Effector memory CD4-positive, alpha-beta T cell (primary cell): ENCODE data around the gene CMTM3.
"Not testable (repeated sequence)": the region's sequence is repeated elsewhere in the genome, so short reads cannot be mapped to it uniquely, and the experiment has no call there.

ENCODE experiments used
- DNase-seq, 3 donors: peaks; one replicate each; pipeline ENCODE4 v3.0.0-alpha.2; 2020
- H3K27ac ChIP-seq: 2 replicates; pipeline ENCODE4 v1.7.0; 2013; ENCODE audit warnings: mild to moderate bottlenecking, low read length, moderate library complexity; ENCODE audit not compliant: insufficient read depth, poor library complexity, severe bottlenecking
- H3K27me3 ChIP-seq: replicated peaks from 2 replicates; pipeline ENCODE4 v1.7.0; 2013; ENCODE audit warnings: mild to moderate bottlenecking, low read length; ENCODE audit not compliant: insufficient read depth, control insufficient read depth, poor library complexity, severe bottlenecking
- H3K36me3 ChIP-seq: 2 replicates; pipeline ENCODE4 v1.7.0; 2013; ENCODE audit warnings: mild to moderate bottlenecking, low read length, moderate library complexity; ENCODE audit not compliant: control insufficient read depth, insufficient read depth
- H3K4me1 ChIP-seq: 2 replicates; pipeline ENCODE4 v1.7.0; 2013; ENCODE audit warnings: low read length, mild to moderate bottlenecking; ENCODE audit not compliant: control insufficient read depth, insufficient read depth, poor library complexity, severe bottlenecking
- H3K4me3 ChIP-seq: 2 replicates; pipeline ENCODE4 v1.7.0; 2013; ENCODE audit warnings: low read length, low read depth, mild to moderate bottlenecking; ENCODE audit not compliant: insufficient read depth, poor library complexity, severe bottlenecking
- H3K9me3 ChIP-seq: 2 replicates; pipeline ENCODE4 v1.7.0; 2013; ENCODE audit warnings: mild to moderate bottlenecking, low read length, moderate library complexity; ENCODE audit not compliant: control insufficient read depth

The CMTM3 gene

GRCh38 chr16:66618588-66619375, 14.3 kb downstream of the CMTM3 start:
- H3K27me3 ChIP-seq: no peaks in the 10 kb centered on the region
- no peaks in the 10 kb centered on the region for H3K36me3 ChIP-seq
- H3K27ac ChIP-seq: no peak overlapping the region
- no peak overlapping the region for H3K4me3 ChIP-seq
- DNase-seq: no peak
- H3K4me1 ChIP-seq: no peaks in the 10 kb centered on the region
- no peaks in the 10 kb centered on the region for H3K9me3 ChIP-seq

GRCh38 chr16:66619534-66620428, 15.3 kb downstream of the CMTM3 start:
- H3K27ac ChIP-seq: no peak overlapping the region
- H3K4me3 ChIP-seq: no peak overlapping the region
- no peaks in the 10 kb centered on the region for H3K9me3 ChIP-seq
- no peaks in the 10 kb centered on the region for H3K36me3 ChIP-seq
- H3K27me3 ChIP-seq: no peaks in the 10 kb centered on the region
- H3K4me1 ChIP-seq: no peaks in the 10 kb centered on the region
- DNase-seq: no peak

- no peaks in the 10 kb centered on the region for H3K4me1 ChIP-seq
- DNase-seq: no peak
These were observed 15.9 kb downstream of the CMTM3 start for GRCh38 chr16:66620429-66620795.

GRCh38 chr16:66621973-66622372, 17.5 kb downstream of the CMTM3 start:
- H3K4me3 ChIP-seq: no peak overlapping the region
- H3K4me1 ChIP-seq: no peaks in the 10 kb centered on the region
- no peaks in the 10 kb centered on the region for H3K36me3 ChIP-seq
- H3K9me3 ChIP-seq: no peaks in the 10 kb centered on the region
- H3K27me3 ChIP-seq: no peaks in the 10 kb centered on the region
- H3K27ac ChIP-seq: no peak overlapping the region
- no peak for DNase-seq

More at GRCh38 chr16:66620429-66620795, 15.9 kb downstream of the CMTM3 start:
- no peaks in the 10 kb centered on the region for H3K9me3 ChIP-seq
- H3K4me3 ChIP-seq: no peak overlapping the region
- H3K27ac ChIP-seq: no peak overlapping the region
- no peaks in the 10 kb centered on the region for H3K27me3 ChIP-seq
- no peaks in the 10 kb centered on the region for H3K36me3 ChIP-seq

GRCh38 chr16:66622863-66623262, 18.4 kb downstream of the CMTM3 start:
- H3K4me1 ChIP-seq: no peaks in the 10 kb centered on the region
- H3K36me3 ChIP-seq: no peaks in the 10 kb centered on the region
- H3K4me3 ChIP-seq: no peak overlapping the region
- H3K9me3 ChIP-seq: no peaks in the 10 kb centered on the region
- no peaks in the 10 kb centered on the region for H3K27me3 ChIP-seq
- no peak for DNase-seq
- H3K27ac ChIP-seq: no peak overlapping the region

- no peaks in the 10 kb centered on the region for H3K36me3 ChIP-seq
- DNase-seq: no peak
These were observed 19.3 kb downstream of the CMTM3 start for GRCh38 chr16:66623755-66624154.

GRCh38 chr16:66627611-66628378, 23.3 kb downstream of the CMTM3 start:
- H3K9me3 ChIP-seq, H3K4me1 ChIP-seq, DNase-seq, H3K27me3 ChIP-seq, H3K4me3 ChIP-seq, H3K27ac ChIP-seq, H3K36me3 ChIP-seq: not testable (repeated sequence)

More at GRCh38 chr16:66623755-66624154, 19.3 kb downstream of the CMTM3 start:
- Histone ChIP-seq H3K27ac (no peak overlapping the region), H3K4me1 (no peaks in the 10 kb centered on the region), H3K27me3 (no peaks in the 10 kb centered on the region), H3K9me3 (no peaks in the 10 kb centered on the region), H3K4me3 (no peak overlapping the region)

- DNase-seq: no peak
These were observed 25.4 kb downstream of the CMTM3 start for GRCh38 chr16:66629856-66630255.

GRCh38 chr16:66630561-66631260, 26.2 kb downstream of the CMTM3 start:
- not testable (repeated sequence) for H3K36me3 ChIP-seq, H3K27me3 ChIP-seq, H3K27ac ChIP-seq, H3K4me3 ChIP-seq, H3K9me3 ChIP-seq, H3K4me1 ChIP-seq, DNase-seq

More at GRCh38 chr16:66629856-66630255, 25.4 kb downstream of the CMTM3 start:
- Histone ChIP-seq H3K9me3 (no peaks in the 10 kb centered on the region), H3K36me3 (no peaks in the 10 kb centered on the region), H3K27me3 (no peaks in the 10 kb centered on the region), H3K27ac (no peak overlapping the region), H3K4me3 (no peak overlapping the region), H3K4me1 (no peaks in the 10 kb centered on the region)
